ENCODE measurements around the gene PLCB1. TPM values are rescaled to one million over a fixed set of nuclear protein-coding genes. Genes with fewer than 3 reads are reported as not detected.

The PLCB1 gene
- total and polyA plus RNA-seq, 2 experiments from 2014 or later: 14.9 to 20.7 TPM

DNA sequence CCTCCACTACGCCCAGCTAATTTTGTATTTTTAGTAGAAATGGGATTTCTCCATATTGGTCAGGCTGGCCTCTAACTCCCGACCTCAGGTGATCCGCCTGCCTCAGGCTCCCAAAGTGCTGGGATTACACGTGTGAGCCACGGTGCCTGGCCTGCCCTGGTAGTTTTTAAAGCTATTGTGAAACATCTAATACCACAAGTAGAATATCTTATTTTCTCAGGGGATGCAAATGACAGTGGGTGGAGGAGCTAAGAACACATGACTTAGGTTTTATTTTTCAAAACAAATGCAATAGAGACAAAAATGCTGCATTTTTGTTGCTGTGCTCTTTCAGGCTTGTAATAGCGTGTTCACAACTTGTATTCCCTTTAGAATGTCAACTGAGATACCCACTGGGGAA lies 671.9 kb downstream of the PLCB1 start (continued):
- TF ChIP-seq, protein P1, sequence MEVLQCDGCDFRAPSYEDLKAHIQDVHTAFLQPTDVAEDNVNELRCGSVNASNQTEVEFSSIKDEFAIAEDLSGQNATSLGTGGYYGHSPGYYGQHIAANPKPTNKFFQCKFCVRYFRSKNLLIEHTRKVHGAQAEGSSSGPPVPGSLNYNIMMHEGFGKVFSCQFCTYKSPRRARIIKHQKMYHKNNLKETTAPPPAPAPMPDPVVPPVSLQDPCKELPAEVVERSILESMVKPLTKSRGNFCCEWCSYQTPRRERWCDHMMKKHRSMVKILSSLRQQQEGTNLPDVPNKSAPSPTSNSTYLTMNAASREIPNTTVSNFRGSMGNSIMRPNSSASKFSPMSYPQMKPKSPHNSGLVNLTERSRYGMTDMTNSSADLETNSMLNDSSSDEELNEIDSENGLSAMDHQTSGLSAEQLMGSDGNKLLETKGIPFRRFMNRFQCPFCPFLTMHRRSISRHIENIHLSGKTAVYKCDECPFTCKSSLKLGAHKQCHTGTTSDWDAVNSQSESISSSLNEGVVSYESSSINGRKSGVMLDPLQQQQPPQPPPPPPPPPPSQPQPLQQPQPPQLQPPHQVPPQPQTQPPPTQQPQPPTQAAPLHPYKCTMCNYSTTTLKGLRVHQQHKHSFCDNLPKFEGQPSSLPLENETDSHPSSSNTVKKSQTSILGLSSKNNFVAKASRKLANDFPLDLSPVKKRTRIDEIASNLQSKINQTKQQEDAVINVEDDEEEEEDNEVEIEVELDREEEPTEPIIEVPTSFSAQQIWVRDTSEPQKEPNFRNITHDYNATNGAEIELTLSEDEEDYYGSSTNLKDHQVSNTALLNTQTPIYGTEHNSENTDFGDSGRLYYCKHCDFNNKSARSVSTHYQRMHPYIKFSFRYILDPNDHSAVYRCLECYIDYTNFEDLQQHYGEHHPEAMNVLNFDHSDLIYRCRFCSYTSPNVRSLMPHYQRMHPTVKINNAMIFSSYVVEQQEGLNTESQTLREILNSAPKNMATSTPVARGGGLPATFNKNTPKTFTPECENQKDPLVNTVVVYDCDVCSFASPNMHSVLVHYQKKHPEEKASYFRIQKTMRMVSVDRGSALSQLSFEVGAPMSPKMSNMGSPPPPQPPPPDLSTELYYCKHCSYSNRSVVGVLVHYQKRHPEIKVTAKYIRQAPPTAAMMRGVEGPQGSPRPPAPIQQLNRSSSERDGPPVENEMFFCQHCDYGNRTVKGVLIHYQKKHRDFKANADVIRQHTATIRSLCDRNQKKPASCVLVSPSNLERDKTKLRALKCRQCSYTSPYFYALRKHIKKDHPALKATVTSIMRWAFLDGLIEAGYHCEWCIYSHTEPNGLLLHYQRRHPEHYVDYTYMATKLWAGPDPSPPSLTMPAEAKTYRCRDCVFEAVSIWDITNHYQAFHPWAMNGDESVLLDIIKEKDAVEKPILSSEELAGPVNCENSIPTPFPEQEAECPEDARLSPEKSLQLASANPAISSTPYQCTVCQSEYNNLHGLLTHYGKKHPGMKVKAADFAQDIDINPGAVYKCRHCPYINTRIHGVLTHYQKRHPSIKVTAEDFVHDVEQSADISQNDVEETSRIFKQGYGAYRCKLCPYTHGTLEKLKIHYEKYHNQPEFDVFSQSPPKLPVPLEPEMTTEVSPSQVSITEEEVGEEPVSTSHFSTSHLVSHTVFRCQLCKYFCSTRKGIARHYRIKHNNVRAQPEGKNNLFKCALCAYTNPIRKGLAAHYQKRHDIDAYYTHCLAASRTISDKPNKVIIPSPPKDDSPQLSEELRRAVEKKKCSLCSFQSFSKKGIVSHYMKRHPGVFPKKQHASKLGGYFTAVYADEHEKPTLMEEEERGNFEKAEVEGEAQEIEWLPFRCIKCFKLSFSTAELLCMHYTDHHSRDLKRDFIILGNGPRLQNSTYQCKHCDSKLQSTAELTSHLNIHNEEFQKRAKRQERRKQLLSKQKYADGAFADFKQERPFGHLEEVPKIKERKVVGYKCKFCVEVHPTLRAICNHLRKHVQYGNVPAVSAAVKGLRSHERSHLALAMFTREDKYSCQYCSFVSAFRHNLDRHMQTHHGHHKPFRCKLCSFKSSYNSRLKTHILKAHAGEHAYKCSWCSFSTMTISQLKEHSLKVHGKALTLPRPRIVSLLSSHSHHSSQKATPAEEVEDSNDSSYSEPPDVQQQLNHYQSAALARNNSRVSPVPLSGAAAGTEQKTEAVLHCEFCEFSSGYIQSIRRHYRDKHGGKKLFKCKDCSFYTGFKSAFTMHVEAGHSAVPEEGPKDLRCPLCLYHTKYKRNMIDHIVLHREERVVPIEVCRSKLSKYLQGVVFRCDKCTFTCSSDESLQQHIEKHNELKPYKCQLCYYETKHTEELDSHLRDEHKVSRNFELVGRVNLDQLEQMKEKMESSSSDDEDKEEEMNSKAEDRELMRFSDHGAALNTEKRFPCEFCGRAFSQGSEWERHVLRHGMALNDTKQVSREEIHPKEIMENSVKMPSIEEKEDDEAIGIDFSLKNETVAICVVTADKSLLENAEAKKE (CRISPR knock-in tag; IDR thresholded peaks at IDR 0.05): no peak
- TF ChIP-seq CREB1 (CRISPR knock-in tag; IDR thresholded peaks at IDR 0.05; ENCODE audit: low read depth): no peak

GRCh38 chr20:8805737-8806442 lies 673.8 kb downstream of the PLCB1 start:
- H3K9me3 Mint-ChIP-seq: no peaks in the 10 kb centered on the region
- H3K27ac Mint-ChIP-seq: no peak overlapping the region
- no peaks in the 10 kb centered on the region; the same call in 2 of the 3 replicates for H3K36me3 Mint-ChIP-seq (ENCODE audit: low read depth)
- no peak overlapping the region for H3K4me3 ChIP-seq
- H2AFZ ChIP-seq: no peak overlapping the region
- no peaks in the 10 kb centered on the region for H4K20me1 ChIP-seq (replicated peaks; ENCODE audit: insufficient read depth)
- DNase-seq (ENCODE audit: low spot score): no peak
- no peaks in the 10 kb centered on the region for H3K36me3 ChIP-seq (ENCODE audit: insufficient read depth)
- H3K9me2 ChIP-seq (ENCODE audit: insufficient read depth): no peaks in the 10 kb centered on the region
- no peak overlapping the region for H3K27ac ChIP-seq (ENCODE audit: low read depth)
- no peak overlapping the region for H3K4me2 ChIP-seq
- no peak overlapping the region for H3K4me3 Mint-ChIP-seq
- H3K27me3 ChIP-seq (ENCODE audit: insufficient read depth): no peaks in the 10 kb centered on the region
- no peaks in the 10 kb centered on the region for H3K79me2 ChIP-seq (replicated peaks; ENCODE audit: insufficient read depth)
- H3K4me1 Mint-ChIP-seq: peaks cover 52% of the 10 kb centered on the region
- H3K4me1 ChIP-seq (ENCODE audit: insufficient read depth): peaks cover 44% of the 10 kb centered on the region
- no peak for ATAC-seq
- peaks cover 1% of the 10 kb centered on the region for H3K27me3 Mint-ChIP-seq (ENCODE audit: insufficient read depth, low read depth, poor library complexity)
- H3F3A ChIP-seq (replicated peaks; ENCODE audit: low read depth): no peaks in the 10 kb centered on the region
- no peak for TF ChIP-seq ZNF114 (CRISPR knock-in tag; IDR thresholded peaks at IDR 0.05)
- no peak for TF ChIP-seq EZH2 (IDR thresholded peaks at IDR 0.05; ENCODE audit: low read depth, unreplicated experiment)
- TF ChIP-seq CREB1 (CRISPR knock-in tag; IDR thresholded peaks at IDR 0.05; ENCODE audit: low read depth): no peak
- no peak for TF ChIP-seq JUNB (IDR thresholded peaks at IDR 0.05; ENCODE audit: unreplicated experiment)
- no peak for TF ChIP-seq STAT1 (IDR thresholded peaks at IDR 0.05; ENCODE audit: unreplicated experiment)
- no peak for TF ChIP-seq ZNF331 (CRISPR knock-in tag; IDR thresholded peaks at IDR 0.05; ENCODE audit: low read depth)
- TF ChIP-seq, protein P2, sequence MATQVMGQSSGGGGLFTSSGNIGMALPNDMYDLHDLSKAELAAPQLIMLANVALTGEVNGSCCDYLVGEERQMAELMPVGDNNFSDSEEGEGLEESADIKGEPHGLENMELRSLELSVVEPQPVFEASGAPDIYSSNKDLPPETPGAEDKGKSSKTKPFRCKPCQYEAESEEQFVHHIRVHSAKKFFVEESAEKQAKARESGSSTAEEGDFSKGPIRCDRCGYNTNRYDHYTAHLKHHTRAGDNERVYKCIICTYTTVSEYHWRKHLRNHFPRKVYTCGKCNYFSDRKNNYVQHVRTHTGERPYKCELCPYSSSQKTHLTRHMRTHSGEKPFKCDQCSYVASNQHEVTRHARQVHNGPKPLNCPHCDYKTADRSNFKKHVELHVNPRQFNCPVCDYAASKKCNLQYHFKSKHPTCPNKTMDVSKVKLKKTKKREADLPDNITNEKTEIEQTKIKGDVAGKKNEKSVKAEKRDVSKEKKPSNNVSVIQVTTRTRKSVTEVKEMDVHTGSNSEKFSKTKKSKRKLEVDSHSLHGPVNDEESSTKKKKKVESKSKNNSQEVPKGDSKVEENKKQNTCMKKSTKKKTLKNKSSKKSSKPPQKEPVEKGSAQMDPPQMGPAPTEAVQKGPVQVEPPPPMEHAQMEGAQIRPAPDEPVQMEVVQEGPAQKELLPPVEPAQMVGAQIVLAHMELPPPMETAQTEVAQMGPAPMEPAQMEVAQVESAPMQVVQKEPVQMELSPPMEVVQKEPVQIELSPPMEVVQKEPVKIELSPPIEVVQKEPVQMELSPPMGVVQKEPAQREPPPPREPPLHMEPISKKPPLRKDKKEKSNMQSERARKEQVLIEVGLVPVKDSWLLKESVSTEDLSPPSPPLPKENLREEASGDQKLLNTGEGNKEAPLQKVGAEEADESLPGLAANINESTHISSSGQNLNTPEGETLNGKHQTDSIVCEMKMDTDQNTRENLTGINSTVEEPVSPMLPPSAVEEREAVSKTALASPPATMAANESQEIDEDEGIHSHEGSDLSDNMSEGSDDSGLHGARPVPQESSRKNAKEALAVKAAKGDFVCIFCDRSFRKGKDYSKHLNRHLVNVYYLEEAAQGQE (IDR thresholded peaks at IDR 0.05; ENCODE audit: unreplicated experiment): no peak
